Tibial nerve (tissue), 4 donors: Measurements from ENCODE around the gene MPI.

Source experiments
- CTCF ChIP-seq, 5 experiments: fragments of 200-600 bp in 3 of 5; fragments of 450-650 bp in 2 of 5; sonication (generic) in 3 of 5; IDR thresholded peaks; one replicate each; pipeline ENCODE4 v1.5.1; 2016 to 2019; ENCODE audit warnings: antibody characterized with exemption in 5 of 5, mild to moderate bottlenecking in 3 of 5, moderate library complexity in 2 of 5
- EP300 ChIP-seq, 2 donors: sonication (generic); formaldehyde crosslinking; IDR thresholded peaks; one replicate each; pipeline ENCODE4 v1.6.1; 2017; ENCODE audit warnings: antibody characterized with exemption in 2 of 2, mild to moderate bottlenecking in 1 of 2

DNA sequence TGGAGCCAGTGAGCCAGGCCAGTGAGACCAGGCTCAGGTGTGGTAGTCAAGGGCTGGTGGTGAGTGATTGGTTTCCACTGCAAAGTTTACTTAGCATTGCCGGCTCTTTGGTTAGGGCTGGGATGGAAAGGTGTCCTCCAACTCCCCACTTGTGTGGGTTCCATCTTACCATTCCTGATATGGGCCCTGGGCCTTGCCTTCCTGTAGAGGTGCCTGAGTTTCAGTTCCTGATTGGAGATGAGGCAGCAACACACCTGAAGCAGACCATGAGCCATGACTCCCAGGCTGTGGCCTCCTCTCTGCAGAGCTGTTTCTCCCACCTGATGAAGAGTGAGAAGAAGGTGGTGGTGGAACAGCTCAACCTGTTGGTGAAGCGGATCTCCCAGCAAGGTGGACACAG is 3.1 kb downstream of the MPI start:
- TF ChIP-seq EP300 (IDR thresholded peaks at IDR 0.05) = no peak
- TF ChIP-seq CTCF (IDR thresholded peaks at IDR 0.05) = no peak
